DND-41 (cell line): ENCODE measurements around the gene SENP1.

Experiments used
- EZH2 ChIP-seq: IDR thresholded peaks from 3 replicates; pipeline ENCODE4 v1.6.1; 2012; ENCODE audit warnings: borderline replicate concordance, low read depth, mild to moderate bottlenecking, moderate library complexity, low read length, inconsistent platforms; ENCODE audit not compliant: severe bottlenecking
- TF ChIP-seq, protein P1 (sequence below): IDR thresholded peaks from 2 replicates; pipeline ENCODE4 v1.5.1; 2012; ENCODE audit warnings: borderline replicate concordance, low read length, moderate library complexity, mild to moderate bottlenecking; ENCODE audit not compliant: poor library complexity, severe bottlenecking; ENCODE audit errors: extremely low read depth

DNA sequence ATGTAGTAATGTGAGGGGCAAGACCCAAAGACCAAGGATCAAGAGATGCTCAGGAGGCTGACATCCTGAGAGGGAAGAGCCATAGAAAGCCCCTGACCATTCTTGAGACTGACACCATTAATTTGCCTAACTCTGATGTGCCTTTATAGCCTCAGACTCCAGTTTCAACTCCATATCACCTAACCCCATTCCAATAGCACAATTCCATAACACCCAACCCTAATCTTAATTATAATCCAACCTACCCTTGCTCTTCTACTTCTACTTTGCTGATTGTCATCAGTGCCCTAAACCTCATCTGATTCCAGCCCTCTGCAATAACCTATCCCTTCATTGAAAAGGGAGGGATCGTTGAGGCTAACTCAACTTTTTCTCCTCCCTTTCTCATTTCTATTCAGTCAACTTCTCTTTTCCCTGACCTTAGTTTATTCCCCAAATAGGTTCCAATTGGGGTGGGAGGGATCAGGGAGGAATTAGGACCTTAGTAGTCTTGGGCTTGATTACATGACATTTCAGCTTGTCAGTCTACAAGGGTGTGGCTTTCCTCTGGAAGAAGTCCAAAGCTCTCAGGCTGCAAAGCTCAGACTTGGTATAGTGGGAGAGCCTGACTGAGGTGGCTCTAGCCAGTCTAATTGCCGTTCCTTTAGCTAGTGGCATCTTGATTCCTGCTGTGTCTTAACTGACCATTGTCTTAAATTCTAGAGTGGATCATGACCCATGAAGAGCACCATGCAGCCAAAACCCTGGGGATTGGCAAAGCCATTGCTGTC is 16.4 kb upstream of the SENP1 start:
- TF ChIP-seq, protein P1, sequence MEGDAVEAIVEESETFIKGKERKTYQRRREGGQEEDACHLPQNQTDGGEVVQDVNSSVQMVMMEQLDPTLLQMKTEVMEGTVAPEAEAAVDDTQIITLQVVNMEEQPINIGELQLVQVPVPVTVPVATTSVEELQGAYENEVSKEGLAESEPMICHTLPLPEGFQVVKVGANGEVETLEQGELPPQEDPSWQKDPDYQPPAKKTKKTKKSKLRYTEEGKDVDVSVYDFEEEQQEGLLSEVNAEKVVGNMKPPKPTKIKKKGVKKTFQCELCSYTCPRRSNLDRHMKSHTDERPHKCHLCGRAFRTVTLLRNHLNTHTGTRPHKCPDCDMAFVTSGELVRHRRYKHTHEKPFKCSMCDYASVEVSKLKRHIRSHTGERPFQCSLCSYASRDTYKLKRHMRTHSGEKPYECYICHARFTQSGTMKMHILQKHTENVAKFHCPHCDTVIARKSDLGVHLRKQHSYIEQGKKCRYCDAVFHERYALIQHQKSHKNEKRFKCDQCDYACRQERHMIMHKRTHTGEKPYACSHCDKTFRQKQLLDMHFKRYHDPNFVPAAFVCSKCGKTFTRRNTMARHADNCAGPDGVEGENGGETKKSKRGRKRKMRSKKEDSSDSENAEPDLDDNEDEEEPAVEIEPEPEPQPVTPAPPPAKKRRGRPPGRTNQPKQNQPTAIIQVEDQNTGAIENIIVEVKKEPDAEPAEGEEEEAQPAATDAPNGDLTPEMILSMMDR: no peak
- no peak for TF ChIP-seq EZH2
